Muscle of leg (tissue), 9 donors: ENCODE data around the gene EFCAB11. TPM values are rescaled to one million over a fixed set of nuclear protein-coding genes. Genes with fewer than 3 reads are reported as not detected.

Experiments
- polyA plus RNA-seq, 8 donors: library from polyadenylated mRNA; unstranded; fragments of 120-200 nt; gene quantifications; one replicate each; pipeline versions ENCODE4 v1.2.1 to v1.2.3, GENCODE V29; 2013; ENCODE audit warnings: inconsistent platforms in 1 of 8, low replicate concordance in 1 of 8; ENCODE audit not compliant: insufficient read length in 8 of 8, insufficient read depth in 1 of 8
- total RNA-seq: library from RNA; stranded (reverse); fragments of 120-200 nt; gene quantifications from one replicate; pipeline ENCODE4 v1.2.4, GENCODE V29; 2013

EFCAB11 gene
- total and polyA plus RNA-seq, 9 donors = 5.5 to 8.6 (median 6.5) TPM

Other genes starting within 250 kb of the EFCAB11 start
- 12.9 TPM for gene TDP1, start 1.2 kb upstream of the EFCAB11 start, total RNA-seq
- gene TDP1, start 1.2 kb upstream of the EFCAB11 start, polyA plus RNA-seq = 10 to 100 TPM in 5 of 8 donors, 1 to 10 TPM in 3; 9.4 to 13.1 (median 10.3) TPM
- 0.22 TPM for gene KCNK13, start 107.3 kb upstream of the EFCAB11 start, total RNA-seq
- under 1 TPM; 0.21 to 0.70 (median 0.37) TPM for gene KCNK13, start 107.3 kb upstream of the EFCAB11 start, polyA plus RNA-seq